ENCODE results near the gene ATP5ME.

The ATP5ME gene

DNA sequence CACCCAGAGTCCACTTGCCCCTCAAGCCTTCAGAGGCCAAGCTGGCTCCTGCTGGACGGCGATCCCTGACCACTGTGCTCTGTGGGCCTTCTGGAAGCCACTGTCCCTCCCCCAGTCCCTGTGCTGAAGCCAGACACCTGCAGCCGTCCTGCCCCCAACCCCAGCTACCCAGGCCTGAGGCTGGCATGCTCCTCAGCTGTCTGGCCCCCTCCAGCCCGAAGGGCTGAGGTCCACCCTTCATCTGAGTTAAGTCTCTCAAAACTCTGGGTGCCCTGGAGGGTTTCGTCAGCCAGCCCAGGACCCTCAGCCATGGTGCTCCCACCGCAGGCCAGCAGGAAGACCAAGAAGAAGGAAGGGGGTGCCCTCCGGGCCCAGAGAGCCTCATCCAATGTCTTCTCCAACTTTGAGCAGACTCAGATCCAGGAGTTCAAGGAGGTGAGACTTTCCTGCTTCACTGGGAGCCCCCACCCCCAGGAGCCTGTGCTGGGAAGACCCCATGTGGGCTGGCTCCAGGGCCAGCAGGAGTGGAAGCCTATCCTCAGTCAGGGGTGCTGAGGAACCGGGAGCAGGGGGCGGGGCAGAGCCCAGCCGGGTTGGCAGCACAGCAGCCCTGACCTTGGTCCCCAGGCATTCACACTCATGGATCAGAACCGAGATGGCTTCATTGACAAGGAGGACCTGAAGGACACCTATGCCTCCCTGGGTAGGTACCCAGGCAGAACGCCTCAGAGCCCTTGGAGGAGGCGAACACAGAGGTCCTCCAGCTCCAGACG, 4.4 kb upstream of the ATP5ME start:
- Histone ChIP-seq H3K27ac (ENCODE audit: low read length) (no peak overlapping the region), H3K36me3 (ENCODE audit: insufficient read depth, low read length) (no peaks in the 10 kb centered on the region; the same call in 1 of the 2 replicates), H3K9me3 (ENCODE audit: insufficient read depth, low read length, severe bottlenecking) (no peaks in the 10 kb centered on the region), H3K4me2 (ENCODE audit: insufficient read depth, low read length) (no peak overlapping the region), H2AFZ (ENCODE audit: low read depth, low read length) (no peak overlapping the region), H4K20me1 (ENCODE audit: insufficient read depth, low read length) (peaks cover 18% of the 10 kb centered on the region), H3K4me1 (ENCODE audit: insufficient read depth, low read length) (peaks cover 40% of the 10 kb centered on the region), H3K9ac (ENCODE audit: low read depth, low read length) (no peak overlapping the region), H3K79me2 (ENCODE audit: insufficient read depth, low read length) (peaks cover 16% of the 10 kb centered on the region), H3K27me3 (ENCODE audit: insufficient read depth, low read length, poor library complexity) (no peaks in the 10 kb centered on the region), H3K4me3 (ENCODE audit: low read depth in 1 of 2, low read length in 2 of 2) (no peak overlapping the region)
- ATAC-seq (ENCODE audit: insufficient read depth, low read depth) (no peak), DNase-seq (no peak)
- TF ChIP-seq EZH2 (IDR thresholded peaks at IDR 0.05; ENCODE audit: borderline replicate concordance, low read depth, low read length, severe bottlenecking) (no peak), CTCF (IDR thresholded peaks at IDR 0.05; ENCODE audit: borderline replicate concordance, extremely low read depth, low read length, poor library complexity, severe bottlenecking) (no peak)

- H2AFZ ChIP-seq (ENCODE audit: low read depth, low read length), result no peak overlapping the region
- peaks cover 8% of the 10 kb centered on the region for H3K36me3 ChIP-seq (ENCODE audit: insufficient read depth, low read length)
- no peak overlapping the region for H3K9ac ChIP-seq (ENCODE audit: low read depth, low read length)
- ATAC-seq (ENCODE audit: insufficient read depth, low read depth), result no peak
- H3K27ac ChIP-seq (ENCODE audit: low read length), result no peak overlapping the region
- peaks cover 14% of the 10 kb centered on the region for H4K20me1 ChIP-seq (ENCODE audit: insufficient read depth, low read length)
- no peak overlapping the region for H3K4me3 ChIP-seq (ENCODE audit: low read depth in 1 of 2, low read length in 2 of 2)
- no peak for DNase-seq
- no peaks in the 10 kb centered on the region for H3K27me3 ChIP-seq (ENCODE audit: insufficient read depth, low read length, poor library complexity)
- TF ChIP-seq EZH2 (IDR thresholded peaks at IDR 0.05; ENCODE audit: borderline replicate concordance, low read depth, low read length, severe bottlenecking) (no peak), CTCF (IDR thresholded peaks at IDR 0.05; ENCODE audit: borderline replicate concordance, extremely low read depth, low read length, poor library complexity, severe bottlenecking) (no peak)
- no peaks in the 10 kb centered on the region for H3K9me3 ChIP-seq (ENCODE audit: insufficient read depth, low read length, severe bottlenecking)
- peaks cover 49% of the 10 kb centered on the region for H3K4me1 ChIP-seq (ENCODE audit: insufficient read depth, low read length)
- no peak overlapping the region for H3K4me2 ChIP-seq (ENCODE audit: insufficient read depth, low read length)
- H3K79me2 ChIP-seq (ENCODE audit: insufficient read depth, low read length), result peaks cover 25% of the 10 kb centered on the region
Measured at GRCh38 chr4:677431-678293, 3.6 kb upstream of the ATP5ME start.

GRCh38 chr4:676871-677235, 2.8 kb upstream of the ATP5ME start:
- Histone ChIP-seq H3K27me3 (ENCODE audit: insufficient read depth, low read length, poor library complexity) (no peaks in the 10 kb centered on the region), H3K4me3 (ENCODE audit: low read depth in 1 of 2, low read length in 2 of 2) (no peak overlapping the region), H3K4me1 (ENCODE audit: insufficient read depth, low read length) (peaks cover 49% of the 10 kb centered on the region), H3K9ac (ENCODE audit: low read depth, low read length) (no peak overlapping the region), H3K27ac (ENCODE audit: low read length) (no peak overlapping the region), H2AFZ (ENCODE audit: low read depth, low read length) (no peak overlapping the region), H3K36me3 (ENCODE audit: insufficient read depth, low read length) (peaks cover 16% of the 10 kb centered on the region), H4K20me1 (ENCODE audit: insufficient read depth, low read length) (peaks cover 6% of the 10 kb centered on the region; the same call in 1 of the 2 replicates), H3K79me2 (ENCODE audit: insufficient read depth, low read length) (peaks cover 30% of the 10 kb centered on the region), H3K4me2 (ENCODE audit: insufficient read depth, low read length) (no peak overlapping the region), H3K9me3 (ENCODE audit: insufficient read depth, low read length, severe bottlenecking) (no peaks in the 10 kb centered on the region)
- TF ChIP-seq EZH2 (IDR thresholded peaks at IDR 0.05; ENCODE audit: borderline replicate concordance, low read depth, low read length, severe bottlenecking) (no peak), CTCF (IDR thresholded peaks at IDR 0.05; ENCODE audit: borderline replicate concordance, extremely low read depth, low read length, poor library complexity, severe bottlenecking) (no peak)
- DNase-seq (no peak), ATAC-seq (ENCODE audit: insufficient read depth, low read depth) (no peak)

Measured in DND-41 (cell line).